Esophagus squamous epithelium (tissue), 4 donors: ENCODE data around the gene FOXP3.

Source experiments
- POLR2A ChIP-seq, 4 donors: fragments of 450-650 bp; IDR thresholded peaks; one replicate each; pipeline ENCODE4 v1.6.1; 2017; ENCODE audit warnings: antibody characterized with exemption in 4 of 4, mild to moderate bottlenecking in 4 of 4, moderate library complexity in 3 of 4
- TF ChIP-seq, protein P1 (sequence below), 6 experiments: fragments of 450-650 bp in 4 of 6; fragments of 200-600 bp in 2 of 6; sonication (generic) in 2 of 6; IDR thresholded peaks; one replicate each; pipeline ENCODE4 v1.5.1; 2016 to 2019; ENCODE audit warnings: antibody characterized with exemption in 6 of 6, mild to moderate bottlenecking in 4 of 6, moderate library complexity in 4 of 6

DNA sequence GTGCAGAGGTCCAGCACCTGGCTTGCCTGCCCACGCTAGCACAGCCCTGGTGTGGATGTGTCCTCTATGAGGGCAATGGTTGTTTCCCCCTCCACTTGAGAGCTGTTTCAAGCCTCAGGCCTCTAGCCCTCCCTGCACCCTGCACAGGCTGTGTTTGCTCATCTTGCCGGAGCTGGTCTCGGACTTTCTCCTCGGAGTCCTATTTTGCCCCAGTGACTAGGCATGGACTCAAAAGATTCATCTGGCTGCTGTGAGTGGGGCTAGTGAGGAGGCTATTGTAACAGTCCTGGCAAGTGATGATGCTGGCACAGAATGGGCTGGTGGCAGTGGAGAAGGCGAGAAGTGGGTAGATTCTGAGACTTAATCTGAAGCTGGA is 5.8 kb downstream of the FOXP3 start:
- no peak for TF ChIP-seq POLR2A (IDR thresholded peaks at IDR 0.05)
- TF ChIP-seq, protein P1, sequence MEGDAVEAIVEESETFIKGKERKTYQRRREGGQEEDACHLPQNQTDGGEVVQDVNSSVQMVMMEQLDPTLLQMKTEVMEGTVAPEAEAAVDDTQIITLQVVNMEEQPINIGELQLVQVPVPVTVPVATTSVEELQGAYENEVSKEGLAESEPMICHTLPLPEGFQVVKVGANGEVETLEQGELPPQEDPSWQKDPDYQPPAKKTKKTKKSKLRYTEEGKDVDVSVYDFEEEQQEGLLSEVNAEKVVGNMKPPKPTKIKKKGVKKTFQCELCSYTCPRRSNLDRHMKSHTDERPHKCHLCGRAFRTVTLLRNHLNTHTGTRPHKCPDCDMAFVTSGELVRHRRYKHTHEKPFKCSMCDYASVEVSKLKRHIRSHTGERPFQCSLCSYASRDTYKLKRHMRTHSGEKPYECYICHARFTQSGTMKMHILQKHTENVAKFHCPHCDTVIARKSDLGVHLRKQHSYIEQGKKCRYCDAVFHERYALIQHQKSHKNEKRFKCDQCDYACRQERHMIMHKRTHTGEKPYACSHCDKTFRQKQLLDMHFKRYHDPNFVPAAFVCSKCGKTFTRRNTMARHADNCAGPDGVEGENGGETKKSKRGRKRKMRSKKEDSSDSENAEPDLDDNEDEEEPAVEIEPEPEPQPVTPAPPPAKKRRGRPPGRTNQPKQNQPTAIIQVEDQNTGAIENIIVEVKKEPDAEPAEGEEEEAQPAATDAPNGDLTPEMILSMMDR (IDR thresholded peaks at IDR 0.05), result no peak
